GM21381 (cell line): ENCODE measurements around the gene BAHCC1.
"Not testable (repeated sequence)": the region's sequence is repeated elsewhere in the genome, so short reads cannot be mapped to it uniquely, and the experiment has no call there.

Experiments used
- ATAC-seq: cut with Tn5 transposase; IDR thresholded peaks from one replicate; pipeline ENCODE4 v1.9.1; 2021; ENCODE audit warnings: mild to moderate bottlenecking, moderate library complexity; ENCODE audit not compliant: unreplicated experiment

The BAHCC1 gene

DNA sequence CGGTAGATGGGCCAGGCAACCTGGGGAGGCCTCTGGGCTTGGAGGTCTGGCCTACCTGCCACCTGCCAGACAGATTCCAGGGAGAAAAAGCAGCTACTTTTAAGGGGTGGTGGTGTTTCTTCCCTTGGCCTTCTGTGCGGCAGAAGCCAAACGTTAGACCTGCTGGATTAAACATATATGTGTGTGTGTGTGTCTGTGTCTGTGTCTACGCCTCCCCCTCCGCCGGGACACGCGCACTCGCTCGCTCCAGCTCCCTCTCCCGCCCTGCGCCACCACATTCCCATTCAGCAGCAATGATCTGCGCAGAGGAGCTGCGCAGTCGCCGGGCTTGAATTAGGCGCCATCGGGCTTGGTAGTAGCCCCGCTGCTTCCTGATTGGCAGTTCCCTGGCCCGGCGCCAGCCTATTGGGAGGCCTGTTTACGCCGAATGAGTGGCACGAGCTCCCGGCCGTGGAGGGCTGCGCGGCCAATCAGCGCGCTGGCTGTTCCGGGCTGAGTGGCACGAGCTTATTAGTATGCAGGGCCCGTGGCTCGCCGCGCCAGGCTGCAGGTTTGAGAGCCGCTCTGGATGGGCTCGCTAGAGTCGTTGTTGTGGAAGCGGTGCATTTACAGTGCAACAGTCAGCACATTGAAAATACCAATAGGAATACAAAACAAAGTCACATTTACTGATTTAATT, at the start of gene BAHCC1:
BAHCC1 (plus strand) TSS at position 537 of the 679 bp plus-strand sequence. CDS start 4,283 bp downstream, outside the sequence.
- no peak for ATAC-seq

- peak; percentile 82 for ATAC-seq
These were observed 49.0 kb upstream of the BAHCC1 start for GRCh38 chr17:81346090-81346907.

GRCh38 chr17:81346908-81347349, 48.3 kb upstream of the BAHCC1 start:
- no peak for ATAC-seq

- ATAC-seq: no peak
These were observed 47.8 kb upstream of the BAHCC1 start for GRCh38 chr17:81347437-81347836.

DNA sequence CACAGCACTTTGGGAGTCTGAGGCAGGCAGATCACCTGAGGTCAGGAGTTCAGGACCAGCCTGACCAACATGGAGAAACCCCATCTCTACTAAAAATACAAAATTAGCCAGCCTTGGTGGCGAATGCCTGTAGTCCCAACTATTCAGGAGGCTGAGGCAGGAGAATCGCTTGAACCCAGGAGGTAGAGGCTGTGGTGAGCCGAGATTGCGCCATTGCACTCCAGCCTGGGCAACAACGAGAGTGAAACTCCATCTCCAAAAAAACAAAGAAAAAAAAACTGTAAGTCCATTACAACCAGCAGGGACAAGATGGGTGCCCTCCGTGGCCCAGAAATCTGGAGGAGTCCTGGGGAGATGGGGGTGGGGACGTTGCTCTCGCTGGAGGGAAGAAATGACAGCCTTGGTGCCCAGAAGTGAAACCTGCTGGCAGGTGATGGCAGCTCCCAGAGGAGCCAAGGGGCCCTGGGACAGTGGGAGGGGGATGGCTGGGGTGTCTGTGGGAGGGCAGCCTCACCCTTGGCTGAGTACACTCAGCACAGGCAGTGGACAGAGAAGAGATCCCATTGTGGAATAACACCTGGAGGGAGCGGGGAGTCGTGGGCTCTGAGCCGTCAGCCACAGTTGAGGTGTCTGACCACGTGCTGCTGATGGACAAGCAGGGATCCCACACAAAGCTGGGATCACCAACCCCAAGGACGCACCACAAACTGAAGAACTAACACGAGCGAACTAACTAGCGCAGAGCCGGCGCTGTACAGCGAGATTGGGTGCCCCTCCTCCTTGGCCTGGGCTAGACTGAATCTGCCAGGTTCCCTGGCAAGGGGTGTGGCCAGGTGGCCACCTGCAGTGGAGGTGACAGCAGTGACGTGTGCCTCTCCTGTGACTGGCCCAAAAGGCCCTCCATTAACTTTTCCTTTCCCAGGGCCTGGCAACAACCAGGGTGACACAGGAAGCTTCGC, 46.9 kb upstream of the BAHCC1 start:
- no peak for ATAC-seq

DNA sequence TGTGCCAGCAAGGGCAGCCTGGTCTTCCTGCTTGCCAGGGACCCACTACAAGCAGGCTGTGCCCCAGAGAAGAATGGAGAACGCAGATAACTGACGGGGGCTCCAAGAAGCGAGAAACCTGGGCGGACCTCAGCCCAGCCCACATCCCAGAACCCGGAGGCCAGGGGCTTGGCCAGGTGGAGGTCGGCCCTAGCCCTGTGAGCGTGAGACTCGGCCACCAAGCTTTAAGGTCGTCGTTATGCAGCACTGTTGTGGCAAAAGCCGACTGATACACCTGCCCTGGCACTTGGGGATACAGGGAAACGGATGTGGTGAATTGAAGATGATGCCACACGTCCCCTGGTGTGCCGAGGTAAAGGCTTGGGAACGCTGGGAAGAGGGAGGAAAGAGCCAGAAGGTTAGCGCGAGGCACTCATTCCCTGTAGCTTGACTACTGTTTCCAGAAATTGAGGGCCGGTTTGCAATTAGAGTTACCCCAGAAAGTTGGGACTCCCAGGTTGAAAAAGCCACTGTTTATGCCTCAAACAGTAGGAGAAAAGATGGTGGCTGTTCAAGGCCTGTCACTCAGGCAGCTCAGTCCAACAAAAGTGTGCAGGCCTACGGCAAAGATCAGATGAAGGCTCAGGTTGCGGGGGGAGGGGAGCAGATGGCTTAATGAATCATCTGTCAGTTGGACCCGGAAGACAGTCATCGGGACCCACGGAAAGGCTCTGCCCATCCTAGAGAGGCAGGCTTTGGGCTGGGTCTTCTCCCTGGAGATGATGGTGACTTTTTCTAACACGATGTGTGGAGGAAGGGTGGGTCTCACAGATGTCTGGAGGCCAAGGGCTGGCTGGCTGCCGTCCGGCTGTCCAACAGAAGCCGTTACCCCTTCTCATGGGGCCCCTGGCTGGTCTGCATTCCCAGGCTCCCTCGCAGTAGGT, 45.6 kb upstream of the BAHCC1 start:
- no peak for ATAC-seq

DNA sequence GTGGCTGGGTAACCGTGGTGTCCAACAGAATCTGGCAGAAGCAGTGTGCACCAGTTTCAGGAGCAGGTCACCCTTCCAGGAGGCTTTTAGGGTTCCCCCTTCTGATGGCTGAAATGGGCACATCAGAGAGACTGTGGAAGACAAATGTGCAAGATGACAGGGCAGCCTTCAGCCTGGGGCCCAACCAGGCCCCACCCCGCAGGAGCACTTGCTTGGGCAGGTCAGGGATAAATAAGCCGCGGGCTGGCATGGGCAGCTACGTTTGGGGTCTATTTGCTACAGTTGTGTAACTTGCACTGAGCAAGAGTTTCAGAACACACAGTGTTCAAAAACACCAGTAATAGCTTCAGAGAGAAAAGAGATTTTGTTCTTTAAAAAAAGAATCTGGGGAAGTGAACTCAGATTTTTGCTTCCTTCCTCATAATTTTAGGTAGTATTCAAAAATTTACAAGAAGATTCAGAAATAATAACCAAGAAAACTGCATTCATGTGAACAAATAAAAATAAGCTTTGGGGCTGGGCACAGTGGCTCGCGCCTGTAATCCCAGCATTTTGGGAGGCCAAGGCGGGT, 44.9 kb upstream of the BAHCC1 start:
- no peak for ATAC-seq

- ATAC-seq: not testable (repeated sequence)
These were observed 43.8 kb upstream of the BAHCC1 start for GRCh38 chr17:81351329-81352052.

GRCh38 chr17:81352056-81352455, 43.2 kb upstream of the BAHCC1 start:
- ATAC-seq: not testable (repeated sequence)

- no peak for ATAC-seq
These were observed 40.9 kb upstream of the BAHCC1 start for GRCh38 chr17:81354252-81354953.

GRCh38 chr17:81354954-81355347, 40.3 kb upstream of the BAHCC1 start:
- ATAC-seq: no peak

- ATAC-seq: no peak
These were observed 36.0 kb upstream of the BAHCC1 start for GRCh38 chr17:81359218-81359617.

- not testable (repeated sequence) for ATAC-seq
These were observed 33.3 kb upstream of the BAHCC1 start for GRCh38 chr17:81362001-81362400.

- no peak for ATAC-seq
These were observed 30.7 kb upstream of the BAHCC1 start for GRCh38 chr17:81364278-81365147.

DNA sequence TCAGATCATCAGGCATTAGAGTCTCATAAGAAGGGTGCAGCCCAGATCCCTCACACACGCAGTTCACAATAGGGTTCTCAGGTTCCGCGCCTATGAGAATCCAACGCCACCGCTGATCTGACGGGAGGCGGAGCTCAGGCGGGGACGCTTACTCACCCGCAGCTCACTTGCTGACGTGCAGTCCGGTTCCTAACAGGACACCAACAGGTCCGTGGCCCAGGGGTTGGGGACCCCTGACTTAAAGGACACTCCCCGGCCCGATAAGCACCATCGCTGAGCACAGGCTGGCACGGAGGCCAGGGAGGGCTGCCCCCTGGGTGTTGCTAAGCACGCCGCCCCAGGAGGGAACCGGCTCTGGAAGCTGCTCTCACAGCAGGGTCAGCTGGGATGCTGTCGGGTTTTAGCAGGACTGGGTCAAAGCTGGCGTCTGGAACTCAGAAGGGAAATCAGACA, 30.1 kb upstream of the BAHCC1 start:
- no peak for ATAC-seq

DNA sequence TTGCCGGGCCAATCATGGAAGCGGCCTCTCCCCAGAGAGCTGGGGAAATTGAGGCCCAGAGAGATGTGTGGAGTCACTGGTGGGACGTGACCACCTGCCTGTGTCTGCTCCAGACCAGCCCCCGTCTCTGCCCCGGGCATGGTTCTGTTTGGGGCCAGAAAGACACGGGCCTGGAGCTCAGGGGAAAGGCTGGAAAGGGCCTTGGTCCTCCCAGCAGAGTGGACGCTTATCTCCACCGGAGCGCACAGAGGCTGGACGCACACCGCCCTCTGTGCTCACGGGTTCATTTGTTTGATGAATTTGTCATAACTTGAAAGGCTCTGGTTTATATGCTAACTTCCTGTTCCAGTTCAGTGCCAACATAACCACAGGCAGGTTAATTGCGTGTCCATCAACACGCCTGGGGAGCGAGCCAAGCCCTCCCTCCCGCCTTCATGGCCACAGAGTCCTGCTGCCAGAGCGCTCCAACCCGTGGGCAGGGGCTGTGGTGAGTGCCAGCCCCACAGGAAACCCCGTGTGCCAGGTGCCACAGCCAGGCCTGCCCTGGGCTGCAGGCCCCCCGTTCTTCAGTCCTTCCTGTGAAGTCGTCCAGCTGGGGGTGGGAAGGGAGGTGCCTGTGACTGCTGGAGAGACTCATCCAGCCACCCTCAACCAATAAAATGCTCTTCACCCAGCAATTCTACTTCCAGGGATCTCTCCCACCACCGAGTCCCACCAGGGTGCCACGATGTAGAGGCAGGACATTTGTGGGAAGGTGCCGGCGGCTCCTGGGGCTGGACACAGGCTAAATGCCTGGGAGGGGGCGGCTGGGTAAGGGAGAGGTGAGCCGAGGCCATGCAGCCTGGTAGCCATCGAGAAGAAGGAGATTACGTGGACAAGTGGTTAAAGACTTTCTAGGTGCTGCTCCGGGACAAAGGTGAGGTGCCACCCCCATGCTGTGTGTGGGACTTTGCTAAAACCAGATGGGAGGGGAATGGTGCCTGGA, 29.4 kb upstream of the BAHCC1 start:
- ATAC-seq: no peak
